ENCODE results near the gene ST6GALNAC3. TPM values are rescaled to one million over a fixed set of nuclear protein-coding genes. Genes with fewer than 3 reads are reported as not detected.

Gene ST6GALNAC3
- total RNA-seq, 4 donors from 2014 or later, result 5.9 to 29.8 (median 11.7) TPM

DNA sequence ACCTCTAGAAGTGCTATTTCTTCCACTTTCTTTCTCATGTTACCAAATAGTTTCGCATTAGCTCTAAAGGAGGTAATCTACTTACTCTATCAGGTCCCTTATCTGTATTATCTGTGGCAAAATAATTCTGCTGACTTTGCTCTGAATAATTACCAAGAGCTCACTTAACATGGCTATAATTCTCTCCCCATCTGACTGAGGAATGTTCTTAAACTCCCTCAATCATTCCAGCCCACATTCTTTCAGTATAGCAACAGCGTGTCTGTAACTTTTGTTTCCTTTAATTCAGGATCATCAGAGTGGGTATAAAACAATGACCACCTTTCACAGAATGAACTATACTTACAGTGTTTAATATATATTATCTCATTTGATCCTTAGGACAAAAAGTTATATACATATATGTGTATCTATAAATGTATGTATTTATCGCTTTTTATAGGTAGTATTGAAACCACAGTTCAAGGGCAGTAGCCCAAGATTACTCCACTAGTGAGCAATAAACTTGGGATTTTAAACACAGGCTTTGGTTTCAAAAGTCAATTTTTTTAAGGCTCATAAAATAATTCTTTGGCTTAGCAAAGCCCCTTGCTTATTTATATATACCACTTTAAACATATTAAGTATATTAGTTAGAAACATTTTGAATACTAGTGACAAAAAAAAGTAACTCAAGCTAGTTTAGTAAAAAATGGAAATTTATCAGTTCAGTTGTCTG lies 36.1 kb upstream of the ST6GALNAC3 start:
- TF ChIP-seq, protein P1, sequence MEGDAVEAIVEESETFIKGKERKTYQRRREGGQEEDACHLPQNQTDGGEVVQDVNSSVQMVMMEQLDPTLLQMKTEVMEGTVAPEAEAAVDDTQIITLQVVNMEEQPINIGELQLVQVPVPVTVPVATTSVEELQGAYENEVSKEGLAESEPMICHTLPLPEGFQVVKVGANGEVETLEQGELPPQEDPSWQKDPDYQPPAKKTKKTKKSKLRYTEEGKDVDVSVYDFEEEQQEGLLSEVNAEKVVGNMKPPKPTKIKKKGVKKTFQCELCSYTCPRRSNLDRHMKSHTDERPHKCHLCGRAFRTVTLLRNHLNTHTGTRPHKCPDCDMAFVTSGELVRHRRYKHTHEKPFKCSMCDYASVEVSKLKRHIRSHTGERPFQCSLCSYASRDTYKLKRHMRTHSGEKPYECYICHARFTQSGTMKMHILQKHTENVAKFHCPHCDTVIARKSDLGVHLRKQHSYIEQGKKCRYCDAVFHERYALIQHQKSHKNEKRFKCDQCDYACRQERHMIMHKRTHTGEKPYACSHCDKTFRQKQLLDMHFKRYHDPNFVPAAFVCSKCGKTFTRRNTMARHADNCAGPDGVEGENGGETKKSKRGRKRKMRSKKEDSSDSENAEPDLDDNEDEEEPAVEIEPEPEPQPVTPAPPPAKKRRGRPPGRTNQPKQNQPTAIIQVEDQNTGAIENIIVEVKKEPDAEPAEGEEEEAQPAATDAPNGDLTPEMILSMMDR (IDR thresholded peaks at IDR 0.05; ENCODE audit: low read depth), result no peak

DNA sequence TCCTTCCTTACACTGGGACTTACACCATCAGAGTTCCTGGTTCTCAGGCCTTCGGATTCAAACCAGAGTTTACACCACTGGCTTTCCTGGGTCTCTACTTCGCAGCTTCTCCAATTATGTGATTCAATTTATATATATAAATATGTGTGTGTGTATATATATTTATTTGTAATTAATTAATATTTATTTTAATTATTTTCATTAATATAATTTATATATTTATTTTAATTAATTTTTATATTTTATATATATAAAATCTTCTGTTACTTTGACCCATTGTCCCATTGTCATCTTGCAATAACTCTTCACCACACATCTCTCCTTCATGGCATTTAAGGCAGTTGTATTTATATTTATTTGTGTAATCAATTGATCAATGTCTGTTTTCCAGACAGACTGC lies 28.4 kb upstream of the ST6GALNAC3 start:
- TF ChIP-seq, protein P1 (IDR thresholded peaks at IDR 0.05; ENCODE audit: low read depth), result no peak

DNA sequence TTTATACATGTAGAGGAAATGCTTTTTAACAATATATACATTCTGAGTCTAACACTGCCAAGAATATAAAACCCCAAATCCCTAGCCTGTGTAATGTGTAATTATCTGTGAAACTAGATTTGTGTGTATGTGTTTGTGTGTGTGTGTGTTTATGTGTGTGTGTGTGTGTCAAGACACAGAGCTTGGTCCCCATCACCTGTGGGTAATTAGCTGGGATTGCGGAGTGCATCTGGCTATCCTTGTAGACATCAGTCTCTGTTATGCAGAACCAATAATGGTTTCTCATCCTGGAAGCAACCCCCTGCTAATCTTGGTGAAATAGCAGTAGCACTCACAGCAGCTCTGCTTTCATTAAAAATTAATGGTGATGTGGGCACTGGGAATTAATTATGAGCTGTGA lies 26.3 kb upstream of the ST6GALNAC3 start:
- TF ChIP-seq, protein P1 (IDR thresholded peaks at IDR 0.05; ENCODE audit: low read depth), result no peak

DNA sequence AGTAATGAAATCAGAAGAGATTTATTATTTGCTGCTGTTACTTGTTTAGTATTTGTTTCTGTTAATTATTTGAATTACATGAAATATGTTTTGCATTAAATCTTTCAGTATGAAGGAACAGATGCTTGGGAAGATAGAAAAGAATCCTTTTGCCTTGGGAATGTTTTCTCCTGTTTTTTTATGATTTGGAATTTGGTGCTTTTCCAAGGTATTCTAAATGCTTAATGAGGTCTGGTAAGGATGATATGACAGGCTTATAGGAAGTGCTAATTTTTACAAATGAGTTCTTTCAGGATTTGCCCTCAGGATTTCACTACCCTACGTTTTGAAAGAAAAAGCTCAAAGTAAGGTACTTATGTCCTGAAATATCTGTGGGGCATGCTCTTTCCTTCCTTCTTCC lies 25.6 kb upstream of the ST6GALNAC3 start:
- TF ChIP-seq, protein P1 (IDR thresholded peaks at IDR 0.05; ENCODE audit: low read depth), result no peak

DNA sequence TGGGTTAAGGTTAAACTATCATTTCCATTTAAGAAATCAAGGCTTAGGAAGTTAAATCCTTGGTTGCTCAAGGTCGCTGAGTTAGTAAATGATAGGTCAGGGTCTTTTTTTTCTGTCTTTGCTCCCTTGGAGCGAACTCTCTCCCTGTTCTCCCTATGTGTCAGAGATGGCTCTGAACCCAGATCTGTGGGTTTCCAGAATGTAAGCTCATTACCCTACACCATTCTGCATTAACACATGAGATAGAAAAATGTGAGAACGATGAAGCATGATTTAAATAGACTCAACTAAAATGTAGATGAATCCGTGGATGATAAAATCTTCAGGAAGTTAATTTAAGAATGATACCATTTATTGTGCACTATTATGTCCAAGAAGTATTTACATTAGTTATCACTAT lies 25.0 kb upstream of the ST6GALNAC3 start:
- TF ChIP-seq, protein P1 (IDR thresholded peaks at IDR 0.05; ENCODE audit: low read depth), result no peak

DNA sequence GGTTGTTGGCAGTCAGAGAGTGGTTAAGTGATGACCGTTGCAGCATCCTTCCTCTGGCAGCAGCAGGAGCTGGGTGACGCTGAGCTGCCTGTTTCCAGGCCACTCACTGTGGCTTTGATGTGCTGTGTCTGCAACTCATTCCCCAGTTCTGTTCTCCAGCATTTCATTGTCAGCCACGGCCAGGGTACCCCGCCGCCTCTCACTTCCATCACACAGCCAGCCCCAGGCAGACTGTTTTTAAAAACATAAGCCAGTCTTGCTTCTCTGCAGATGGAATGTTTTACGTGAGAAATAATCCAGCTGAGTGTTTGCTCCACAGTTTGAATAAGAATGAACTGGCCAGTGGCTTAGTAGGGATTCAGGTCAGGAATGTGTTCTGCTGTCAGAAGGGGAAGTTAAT lies 21.5 kb upstream of the ST6GALNAC3 start:
- TF ChIP-seq, protein P1 (IDR thresholded peaks at IDR 0.05; ENCODE audit: low read depth), result no peak

DNA sequence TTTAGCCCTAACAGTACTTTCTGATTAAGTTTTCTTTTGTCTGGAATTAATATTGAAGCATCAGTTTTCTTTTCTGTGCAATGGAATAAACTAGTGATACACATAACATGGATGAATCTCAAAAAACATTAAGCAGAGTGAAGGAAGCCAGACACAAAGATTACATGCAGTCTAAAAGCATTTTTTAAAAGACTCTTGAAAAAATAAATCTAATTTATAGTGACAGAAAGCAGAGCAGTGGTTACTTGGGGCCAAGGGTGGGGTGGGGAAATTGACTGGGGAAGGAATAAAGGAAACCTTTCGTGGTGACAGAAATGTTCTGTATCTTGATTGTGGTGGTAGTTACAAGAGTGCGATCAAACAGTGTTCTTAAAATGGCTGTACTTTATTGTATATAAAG lies 20.2 kb upstream of the ST6GALNAC3 start:
- TF ChIP-seq, protein P1 (IDR thresholded peaks at IDR 0.05; ENCODE audit: low read depth), result no peak

Data from subcutaneous adipose tissue (tissue), 4 donors.